HL-60 (cell line): Measurements from ENCODE around the gene ANP32B.

Experiments used
- DNase-seq, 2 experiments: peaks; one replicate each; pipeline ENCODE4 v3.0.0-alpha.2; 2010 to 2020; ENCODE audit warnings: low read depth in 1 of 2, low spot score in 1 of 2
- H3K27ac ChIP-seq: fragments of 250-450 bp; sonication (Bioruptor Pico); replicated peaks from 2 replicates; pipeline ENCODE4 v1.5.1; 2020; ENCODE audit warnings: mild to moderate bottlenecking, moderate library complexity
- H3K27me3 ChIP-seq: fragments of 250-450 bp; sonication (Bioruptor Pico); 2 replicates; pipeline ENCODE4 v1.5.1; 2021; ENCODE audit warnings: mild to moderate bottlenecking, moderate library complexity; ENCODE audit not compliant: insufficient read depth, poor library complexity, severe bottlenecking
- H3K4me3 ChIP-seq: replicated peaks from 2 replicates; pipeline ENCODE4 v1.5.1; 2011; ENCODE audit warnings: mild to moderate bottlenecking, control low read depth, low read length; ENCODE audit not compliant: insufficient read depth
- CTCF ChIP-seq: IDR thresholded peaks from one replicate; pipeline ENCODE4 v1.5.1; 2011; ENCODE audit warnings: low read length, control low read depth, inconsistent platforms; ENCODE audit not compliant: insufficient read depth
- GABPA ChIP-seq: IDR thresholded peaks from 2 replicates; pipeline ENCODE4 v1.6.1; 2012; ENCODE audit warnings: low read depth
- POLR2AphosphoS5 ChIP-seq: IDR thresholded peaks from 2 replicates; pipeline ENCODE4 v1.6.1; 2012; ENCODE audit warnings: low read depth
- SPI1 ChIP-seq: IDR thresholded peaks from 2 replicates; pipeline ENCODE4 v1.6.1; 2012; ENCODE audit warnings: low read depth, mild to moderate bottlenecking, borderline replicate concordance
- TF ChIP-seq, protein P1 (sequence below): IDR thresholded peaks from 2 replicates; pipeline ENCODE4 v1.6.1; 2012; ENCODE audit warnings: low read depth; ENCODE audit not compliant: insufficient replicate concordance

The ANP32B gene

DNA sequence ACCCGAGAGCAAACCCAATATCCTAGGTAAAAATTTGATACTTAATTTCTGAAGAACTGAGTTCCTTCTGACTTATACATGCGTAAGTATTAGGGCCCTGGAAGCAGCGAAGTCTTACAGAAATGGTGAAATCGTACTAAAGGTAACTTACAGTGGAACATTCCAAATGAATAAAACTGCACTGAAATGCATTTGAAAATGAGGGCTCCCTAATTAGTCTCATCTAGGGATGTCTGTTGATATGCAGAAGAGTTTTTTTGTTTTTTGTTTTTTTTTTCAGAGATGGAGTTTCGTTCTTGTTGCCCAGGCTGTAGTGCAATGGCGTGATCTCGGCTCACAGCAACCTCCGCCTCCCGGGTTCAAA lies 63.0 kb downstream of the ANP32B start:
- peak overlapping the region; percentile 52 for H3K4me3 ChIP-seq
- peak overlapping the region; percentile 92 for H3K27ac ChIP-seq
- no peak for DNase-seq
- TF ChIP-seq POLR2AphosphoS5 (no peak), GABPA (no peak), CTCF (no peak), SPI1 (no peak)
- TF ChIP-seq, protein P1, sequence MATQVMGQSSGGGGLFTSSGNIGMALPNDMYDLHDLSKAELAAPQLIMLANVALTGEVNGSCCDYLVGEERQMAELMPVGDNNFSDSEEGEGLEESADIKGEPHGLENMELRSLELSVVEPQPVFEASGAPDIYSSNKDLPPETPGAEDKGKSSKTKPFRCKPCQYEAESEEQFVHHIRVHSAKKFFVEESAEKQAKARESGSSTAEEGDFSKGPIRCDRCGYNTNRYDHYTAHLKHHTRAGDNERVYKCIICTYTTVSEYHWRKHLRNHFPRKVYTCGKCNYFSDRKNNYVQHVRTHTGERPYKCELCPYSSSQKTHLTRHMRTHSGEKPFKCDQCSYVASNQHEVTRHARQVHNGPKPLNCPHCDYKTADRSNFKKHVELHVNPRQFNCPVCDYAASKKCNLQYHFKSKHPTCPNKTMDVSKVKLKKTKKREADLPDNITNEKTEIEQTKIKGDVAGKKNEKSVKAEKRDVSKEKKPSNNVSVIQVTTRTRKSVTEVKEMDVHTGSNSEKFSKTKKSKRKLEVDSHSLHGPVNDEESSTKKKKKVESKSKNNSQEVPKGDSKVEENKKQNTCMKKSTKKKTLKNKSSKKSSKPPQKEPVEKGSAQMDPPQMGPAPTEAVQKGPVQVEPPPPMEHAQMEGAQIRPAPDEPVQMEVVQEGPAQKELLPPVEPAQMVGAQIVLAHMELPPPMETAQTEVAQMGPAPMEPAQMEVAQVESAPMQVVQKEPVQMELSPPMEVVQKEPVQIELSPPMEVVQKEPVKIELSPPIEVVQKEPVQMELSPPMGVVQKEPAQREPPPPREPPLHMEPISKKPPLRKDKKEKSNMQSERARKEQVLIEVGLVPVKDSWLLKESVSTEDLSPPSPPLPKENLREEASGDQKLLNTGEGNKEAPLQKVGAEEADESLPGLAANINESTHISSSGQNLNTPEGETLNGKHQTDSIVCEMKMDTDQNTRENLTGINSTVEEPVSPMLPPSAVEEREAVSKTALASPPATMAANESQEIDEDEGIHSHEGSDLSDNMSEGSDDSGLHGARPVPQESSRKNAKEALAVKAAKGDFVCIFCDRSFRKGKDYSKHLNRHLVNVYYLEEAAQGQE: no peak
- no peaks in the 10 kb centered on the region for H3K27me3 ChIP-seq

DNA sequence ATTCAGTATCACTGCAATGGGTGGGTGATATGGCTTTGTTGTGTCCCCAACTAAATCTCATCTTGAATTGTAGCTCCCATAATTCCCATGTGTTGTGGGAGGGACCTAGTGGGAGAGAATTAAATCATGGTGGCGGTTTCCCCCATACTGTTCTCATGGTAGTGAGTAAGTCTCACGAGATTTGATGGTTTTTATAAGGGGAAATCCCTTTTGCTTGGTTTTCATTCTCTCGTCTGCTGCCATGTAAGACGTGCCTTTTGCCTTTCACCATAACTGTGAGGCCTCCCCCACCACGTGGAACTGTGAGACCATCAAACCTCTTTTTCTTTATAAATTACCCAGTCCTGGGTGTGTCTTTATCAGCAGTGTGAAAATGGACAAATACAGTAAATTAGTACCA lies 63.9 kb downstream of the ANP32B start:
- Histone ChIP-seq H3K4me3 (peak overlapping the region; percentile 52), H3K27ac (peak overlapping the region; percentile 92), H3K27me3 (no peaks in the 10 kb centered on the region)
- peak in 1 of 2 experiments; percentile 52 for DNase-seq
- TF ChIP-seq POLR2AphosphoS5: peak; percentile 47; the same call in 1 of the 2 replicates
- TF ChIP-seq, protein P1: no peak

DNA sequence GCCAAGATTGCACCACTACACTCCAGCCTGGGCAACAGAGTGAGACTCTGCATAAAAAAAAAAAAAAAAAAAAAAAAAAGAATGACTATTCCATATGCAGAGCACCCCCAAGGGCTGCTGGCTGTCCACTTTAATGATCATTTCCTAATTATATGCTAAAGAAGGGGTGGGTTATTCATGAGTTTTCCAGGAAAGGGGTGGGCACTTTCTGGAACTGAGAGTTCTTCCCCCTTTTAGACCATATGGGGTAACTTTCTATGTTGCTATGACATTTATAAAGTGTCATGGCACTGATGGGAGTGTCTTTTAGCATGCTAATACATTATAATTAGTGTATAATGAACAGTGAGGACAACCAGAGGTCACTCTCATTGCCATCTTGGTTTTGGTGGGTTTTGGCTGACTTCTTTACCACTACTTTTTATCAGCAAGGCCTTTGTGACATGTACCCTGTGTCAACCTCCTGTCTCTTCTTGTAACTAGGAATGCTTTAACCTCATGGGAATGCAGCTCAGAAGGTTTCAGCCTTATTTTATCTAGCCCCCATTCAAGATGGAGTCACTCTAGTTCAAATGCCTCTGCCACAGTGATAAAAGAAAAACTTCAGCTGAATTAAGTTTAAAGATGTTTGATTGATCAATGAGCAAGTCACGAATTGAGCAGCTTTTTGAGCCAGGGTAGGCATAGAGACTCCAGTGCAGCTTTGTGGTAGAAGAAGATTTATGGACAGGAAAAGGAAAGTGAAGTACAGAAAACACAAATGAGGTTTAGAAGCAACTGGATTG lies 66.3 kb downstream of the ANP32B start:
- no peak overlapping the region for H3K4me3 ChIP-seq
- TF ChIP-seq, protein P1: no peak
- TF ChIP-seq GABPA (no peak), SPI1 (no peak), CTCF (no peak), POLR2AphosphoS5 (no peak)
- H3K27me3 ChIP-seq: no peaks in the 10 kb centered on the region
- no peak for DNase-seq
- H3K27ac ChIP-seq: no peak overlapping the region
